Caco-2 (cell line): ENCODE data around the gene PHETA1. TPM values are rescaled to one million over a fixed set of nuclear protein-coding genes. Genes with fewer than 3 reads are reported as not detected.

Experiments
- BruUV-seq: library from RNA; stranded (reverse); fragments of 400-500 nt; replicated peaks from 2 replicates; lab custom pipeline; 2021; lab: Mats Ljungman, UMichigan
- CTCF ChIA-PET: fragments of 300-600 bp; sonication (Branson Sonifier 250); formaldehyde crosslinking; loops from one replicate; lab custom pipeline; 2022; ENCODE audit warnings: antibody characterized with exemption; lab: Charles Lee
- POLR2A ChIA-PET: fragments of 300-600 bp; sonication (Branson Sonifier 250); formaldehyde crosslinking; loops from one replicate; lab custom pipeline; 2022; ENCODE audit warnings: antibody characterized with exemption; lab: Charles Lee
- DNase-seq, 2 experiments: peaks; one replicate each; pipeline versions ENCODE4 v3.0.0 to v3.0.0-alpha.2; 2020 to 2022
- H3K27me3 ChIP-seq: replicated peaks from 2 replicates; pipeline ENCODE4 v1.6.0; 2011; ENCODE audit warnings: low read length; ENCODE audit not compliant: control insufficient read depth, insufficient read depth
- H3K36me3 ChIP-seq: 2 replicates; pipeline ENCODE4 v1.5.1; 2011; ENCODE audit warnings: low read length; ENCODE audit not compliant: control insufficient read depth, insufficient read depth
- H3K4me1 ChIP-seq: fragments of 250-450 bp; sonication (Bioruptor Pico); 2 replicates; pipeline ENCODE4 v1.5.1; 2020; ENCODE audit warnings: mild to moderate bottlenecking
- H3K4me3 ChIP-seq: 2 replicates; pipeline ENCODE4 v1.5.1; 2011; ENCODE audit warnings: low read depth, mild to moderate bottlenecking, control low read depth, low read length
- H3K9me3 ChIP-seq: fragments of 250-450 bp; sonication (Bioruptor Pico); 2 replicates; pipeline ENCODE4 v1.5.1; 2020; ENCODE audit warnings: mild to moderate bottlenecking, moderate library complexity
- H3K27ac Mint-ChIP-seq: one replicate; pipeline ENCODE4 v1.8.0; 2022; ENCODE audit warnings: mixed read lengths; ENCODE audit not compliant: unreplicated experiment
- H3K27me3 Mint-ChIP-seq: one replicate; pipeline ENCODE4 v1.8.0; 2022; ENCODE audit warnings: mixed read lengths; ENCODE audit not compliant: insufficient read depth, unreplicated experiment
- H3K36me3 Mint-ChIP-seq: one replicate; pipeline ENCODE4 v1.8.0; 2022; ENCODE audit warnings: mild to moderate bottlenecking, mixed read lengths; ENCODE audit not compliant: insufficient read depth, unreplicated experiment
- H3K4me1 Mint-ChIP-seq: one replicate; pipeline ENCODE4 v1.8.0; 2022; ENCODE audit warnings: low read depth, mixed read lengths; ENCODE audit not compliant: unreplicated experiment
- H3K4me3 Mint-ChIP-seq: one replicate; pipeline ENCODE4 v1.8.0; 2022; ENCODE audit warnings: mild to moderate bottlenecking, moderate library complexity, mixed read lengths; ENCODE audit not compliant: unreplicated experiment
- H3K9me3 Mint-ChIP-seq: one replicate; pipeline ENCODE4 v1.8.0; 2022; ENCODE audit warnings: mixed read lengths; ENCODE audit not compliant: unreplicated experiment
- CTCF ChIP-seq, 2 experiments: fragments of 200-600 bp in 1 of 2; IDR thresholded peaks; 1 replicate in 1 of 2; 2 replicates in 1 of 2; pipeline versions ENCODE4 v1.5.1 to v1.8.0; 2011 to 2022; ENCODE audit warnings: antibody characterized with exemption in 1 of 2, control low read depth in 1 of 2, inconsistent platforms in 1 of 2, low read depth in 1 of 2, low read length in 1 of 2, mild to moderate bottlenecking in 1 of 2, moderate library complexity in 1 of 2; ENCODE audit not compliant: insufficient read depth in 1 of 2, severe bottlenecking in 1 of 2, unreplicated experiment in 1 of 2
- intact Hi-C: fragments of 100-400 bp; cut with micrococcal nuclease; formaldehyde crosslinking; loops from one replicate; pipeline ENCODE4 v1.10.0; 2022; ENCODE audit not compliant: unreplicated experiment
- total RNA-seq: library from RNA; stranded (reverse); gene quantifications from 2 replicates; pipeline ENCODE4 v1.2.3, GENCODE V29; 2022

PHETA1 gene
- total RNA-seq, 1 experiment from 2014 or later, result 14.9 TPM

GRCh38 chr12:111389635-111390034 is 20.7 kb upstream of the PHETA1 start:
- Histone ChIP-seq H3K27me3 (no peaks in the 10 kb centered on the region), H3K9me3 (no peaks in the 10 kb centered on the region), H3K36me3 (no peaks in the 10 kb centered on the region), H3K4me1 (no peaks in the 10 kb centered on the region), H3K4me3 (no peak overlapping the region)
- Mint-ChIP-seq H3K9me3 (no peaks in the 10 kb centered on the region), H3K4me3 (no peak overlapping the region), H3K36me3 (peaks cover 6% of the 10 kb centered on the region), H3K4me1 (no peaks in the 10 kb centered on the region), H3K27me3 (peaks cover 8% of the 10 kb centered on the region), H3K27ac (no peak overlapping the region)
- no peak for DNase-seq
- CTCF ChIA-PET, result no interaction called here
- no peak for TF ChIP-seq CTCF (IDR thresholded peaks at IDR 0.05; ENCODE audit: insufficient read depth in 1 of 2, low read depth in 1 of 2, low read length in 1 of 2, severe bottlenecking in 1 of 2, unreplicated experiment in 1 of 2)
- no TSS peak for BruUV-seq
- intact Hi-C loops, result no loop called here
- POLR2A ChIA-PET, result no interaction called here

- H3K27ac Mint-ChIP-seq, result no peak overlapping the region
- intact Hi-C loops, result no loop called here
- no peak for TF ChIP-seq CTCF (IDR thresholded peaks at IDR 0.05; ENCODE audit: insufficient read depth in 1 of 2, low read depth in 1 of 2, low read length in 1 of 2, severe bottlenecking in 1 of 2, unreplicated experiment in 1 of 2)
- no peak overlapping the region for H3K4me3 Mint-ChIP-seq
- no peaks in the 10 kb centered on the region for H3K4me1 Mint-ChIP-seq
- no peaks in the 10 kb centered on the region for H3K9me3 Mint-ChIP-seq
- no peak for DNase-seq
- Histone ChIP-seq H3K36me3 (no peaks in the 10 kb centered on the region), H3K9me3 (no peaks in the 10 kb centered on the region), H3K4me3 (no peak overlapping the region), H3K27me3 (no peaks in the 10 kb centered on the region), H3K4me1 (no peaks in the 10 kb centered on the region)
- ChIA-PET CTCF (no interaction called here), POLR2A (no interaction called here)
- H3K27me3 Mint-ChIP-seq, result peaks cover 8% of the 10 kb centered on the region
- BruUV-seq, result no TSS peak
- peaks cover 6% of the 10 kb centered on the region for H3K36me3 Mint-ChIP-seq
Measured at GRCh38 chr12:111387747-111388323, 18.9 kb upstream of the PHETA1 start.

GRCh38 chr12:111386885-111387284 is 18.0 kb upstream of the PHETA1 start:
- Mint-ChIP-seq H3K27me3 (peaks cover 8% of the 10 kb centered on the region), H3K9me3 (no peaks in the 10 kb centered on the region), H3K4me1 (no peaks in the 10 kb centered on the region), H3K27ac (no peak overlapping the region), H3K36me3 (peaks cover 6% of the 10 kb centered on the region), H3K4me3 (no peak overlapping the region)
- ChIA-PET POLR2A (no interaction called here), CTCF (no interaction called here)
- intact Hi-C loops, result no loop called here
- no peaks in the 10 kb centered on the region for H3K36me3 ChIP-seq
- H3K27me3 ChIP-seq, result no peaks in the 10 kb centered on the region
- TF ChIP-seq CTCF (IDR thresholded peaks at IDR 0.05; ENCODE audit: insufficient read depth in 1 of 2, low read depth in 1 of 2, low read length in 1 of 2, severe bottlenecking in 1 of 2, unreplicated experiment in 1 of 2), result no peak
- no peaks in the 10 kb centered on the region for H3K4me1 ChIP-seq
- no peaks in the 10 kb centered on the region for H3K9me3 ChIP-seq
- H3K4me3 ChIP-seq, result no peak overlapping the region
- no peak for DNase-seq
- no TSS peak for BruUV-seq
